GM19099 (cell line): Measurements from ENCODE around the gene ATP8A1.

Experiments
- POLR2A ChIP-seq: IDR thresholded peaks from 3 replicates; pipeline ENCODE4 v1.6.1; 2011; ENCODE audit warnings: low read depth; ENCODE audit not compliant: insufficient read length; ENCODE audit errors: extremely low read depth

The ATP8A1 gene

GRCh38 chr4:42483426-42484379 lies 173.2 kb downstream of the ATP8A1 start:
- no peak for TF ChIP-seq POLR2A

DNA sequence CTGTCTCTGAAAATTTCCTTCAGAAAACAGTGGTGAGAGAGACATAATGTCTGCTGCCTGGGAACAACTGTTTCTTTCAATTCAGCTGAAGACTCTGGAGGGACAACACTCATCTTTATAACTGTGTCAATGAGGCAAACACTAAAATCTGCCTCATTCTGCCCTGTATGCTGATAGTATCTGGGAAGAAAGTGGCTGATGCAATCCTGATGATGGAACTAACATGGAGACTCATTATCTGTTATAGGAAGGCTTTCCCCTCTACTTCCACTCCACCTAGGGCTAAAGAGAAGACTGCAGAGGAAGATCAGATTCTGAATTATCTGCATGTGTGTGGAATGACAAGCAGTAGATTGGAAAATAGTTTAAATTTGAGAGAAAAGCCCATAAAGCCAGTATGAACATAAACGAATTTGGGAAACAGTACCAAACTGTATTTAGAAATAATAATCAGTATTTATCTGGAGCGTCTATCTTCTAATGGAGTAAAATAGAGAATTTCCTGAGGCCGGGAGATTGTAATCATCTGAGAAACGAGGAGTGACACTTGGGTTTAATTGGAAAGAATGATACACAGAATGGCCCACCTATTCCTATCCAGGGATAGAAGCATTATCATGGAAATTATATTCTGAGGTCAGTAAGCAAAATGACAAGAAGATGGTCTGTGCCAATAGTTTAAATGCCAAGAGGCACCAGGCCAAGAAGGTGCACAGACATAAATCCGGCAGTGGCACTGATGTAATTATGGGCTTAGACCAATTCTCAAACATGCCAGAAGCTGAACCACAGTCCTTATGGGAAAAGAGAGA lies 174.2 kb downstream of the ATP8A1 start:
- TF ChIP-seq POLR2A: no peak

GRCh38 chr4:42480717-42481116 lies 176.2 kb downstream of the ATP8A1 start:
- TF ChIP-seq POLR2A: no peak

DNA sequence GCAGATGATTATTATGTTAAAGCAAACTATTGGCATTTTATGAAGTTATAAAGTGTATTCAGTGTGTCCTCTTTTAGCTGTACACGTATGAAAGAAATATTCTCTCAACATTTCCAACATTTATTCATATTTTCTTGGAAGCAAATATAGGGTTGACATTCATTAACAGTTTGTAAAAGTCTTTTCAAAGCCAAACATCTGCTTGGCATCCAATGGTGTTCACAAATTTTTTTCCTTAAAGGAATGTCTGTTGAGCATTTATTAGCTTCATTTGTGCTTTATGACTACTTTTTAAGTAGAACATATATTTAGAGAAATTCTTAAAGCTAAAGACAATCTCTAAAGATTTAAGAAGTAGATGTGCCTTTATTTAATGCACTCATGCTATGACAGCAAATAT lies 176.6 kb downstream of the ATP8A1 start:
- no peak for TF ChIP-seq POLR2A

GRCh38 chr4:42478946-42479345 lies 178.0 kb downstream of the ATP8A1 start:
- no peak for TF ChIP-seq POLR2A

- no peak for TF ChIP-seq POLR2A
Measured at GRCh38 chr4:42478509-42478908, 178.4 kb downstream of the ATP8A1 start.

DNA sequence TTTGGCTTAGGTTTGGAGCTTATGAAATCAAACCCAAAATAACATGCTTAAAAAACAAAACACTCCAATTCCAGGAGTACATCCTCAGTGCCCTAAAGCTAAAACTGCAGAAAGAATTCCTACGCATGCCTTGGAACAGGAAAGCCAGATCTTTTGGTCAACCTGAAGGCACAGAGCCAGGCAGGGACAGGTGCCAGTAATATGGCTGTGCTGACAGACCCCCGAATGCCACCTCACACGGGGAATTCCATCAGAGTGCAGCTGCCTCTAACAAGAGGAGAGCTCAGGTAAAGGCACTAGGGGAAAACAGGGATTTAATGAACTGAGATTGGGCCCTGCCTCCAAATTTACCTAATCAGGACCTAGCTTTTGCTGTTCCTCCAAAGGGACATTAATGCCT lies 182.5 kb downstream of the ATP8A1 start:
- TF ChIP-seq POLR2A: no peak

- TF ChIP-seq POLR2A: no peak
Measured at GRCh38 chr4:42473071-42473684, 183.7 kb downstream of the ATP8A1 start.

DNA sequence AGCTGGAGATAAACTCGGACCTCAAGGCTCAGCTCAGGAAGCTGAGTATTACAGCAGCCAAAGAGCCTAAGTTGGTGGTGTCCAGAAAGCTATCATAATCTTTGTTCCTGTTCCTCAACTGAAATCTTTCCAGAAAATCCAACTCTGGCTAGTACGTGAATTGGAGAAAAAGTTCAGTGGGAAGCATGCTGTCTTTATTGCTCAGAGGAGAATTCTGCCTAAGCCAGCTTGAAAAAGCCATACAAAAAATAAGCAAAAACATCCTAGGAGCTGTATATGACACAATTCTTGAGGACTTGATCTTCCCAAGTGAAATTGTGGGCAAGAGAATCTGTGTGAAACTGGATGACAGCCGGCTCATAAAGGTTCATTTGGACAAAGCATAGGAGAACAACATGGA lies 185.0 kb downstream of the ATP8A1 start:
- TF ChIP-seq POLR2A: no peak

DNA sequence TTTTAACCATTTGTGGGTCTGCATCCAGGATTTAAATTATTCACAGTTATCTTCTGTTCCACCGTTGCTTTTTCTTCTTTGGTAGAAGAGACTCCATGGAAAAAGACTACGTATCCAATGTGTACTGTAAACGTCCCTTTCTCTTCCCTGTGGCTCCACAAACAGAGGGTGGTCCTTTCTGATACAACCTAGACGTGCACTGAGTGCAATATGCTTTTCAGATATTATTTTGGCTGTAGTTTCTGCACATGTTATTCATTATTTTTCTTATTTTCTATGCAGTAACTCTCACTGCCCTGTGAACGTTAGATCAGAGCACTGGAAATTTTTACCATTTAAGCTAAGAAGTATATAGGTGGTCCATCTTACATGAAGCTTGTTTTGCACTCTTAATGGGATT lies 186.9 kb downstream of the ATP8A1 start:
- TF ChIP-seq POLR2A: no peak

DNA sequence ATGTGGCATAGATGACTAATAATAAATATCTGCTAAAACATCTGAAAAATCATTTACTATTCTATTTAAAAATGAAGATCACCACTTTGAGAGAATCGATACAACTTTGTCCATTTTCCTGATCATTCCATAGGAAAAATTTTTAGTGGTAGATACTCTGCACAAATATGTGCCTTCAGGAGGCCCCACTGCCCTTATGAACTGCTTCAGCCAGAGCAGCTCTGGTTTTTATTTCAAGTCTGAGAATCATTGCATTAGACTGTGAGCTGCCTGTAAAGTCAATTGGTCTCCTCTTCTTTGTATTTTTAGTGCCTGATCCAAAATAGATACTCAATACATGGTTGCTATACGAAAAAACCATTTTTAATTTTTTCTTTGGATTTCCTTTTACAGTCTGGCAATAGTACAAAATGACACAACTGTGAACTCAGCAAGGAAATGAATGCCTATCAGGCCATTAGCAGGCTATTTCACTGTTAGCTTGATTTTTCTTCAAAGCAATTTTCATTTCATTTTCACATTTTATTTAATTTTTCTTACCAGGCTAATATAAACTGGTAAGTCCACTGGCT lies 190.5 kb downstream of the ATP8A1 start:
- no peak for TF ChIP-seq POLR2A

- TF ChIP-seq POLR2A: no peak
Measured at GRCh38 chr4:42464550-42465094, 192.3 kb downstream of the ATP8A1 start.

GRCh38 chr4:42460043-42460442 lies 196.9 kb downstream of the ATP8A1 start:
- no peak for TF ChIP-seq POLR2A

DNA sequence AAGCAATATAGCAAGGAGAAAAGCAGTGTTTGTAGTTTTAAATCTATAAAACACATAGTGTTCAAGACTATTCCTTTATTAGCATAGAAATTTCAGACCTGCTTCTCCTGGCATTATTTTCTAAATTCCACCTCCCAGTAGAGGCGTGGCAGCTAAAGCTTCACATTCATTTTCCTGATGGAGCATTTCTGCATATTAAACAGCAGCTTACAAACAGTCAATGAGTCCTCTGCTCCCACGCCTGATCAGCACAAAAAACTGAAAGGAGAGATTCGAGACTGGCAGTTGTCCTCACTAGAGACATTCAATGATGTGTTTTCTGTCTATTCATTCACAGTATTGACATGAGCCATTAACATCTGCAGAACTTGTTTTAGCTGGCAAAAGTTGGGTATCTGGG lies 198.2 kb downstream of the ATP8A1 start:
- no peak for TF ChIP-seq POLR2A

- TF ChIP-seq POLR2A: no peak
Measured at GRCh38 chr4:42454755-42455420, 202.0 kb downstream of the ATP8A1 start.

DNA sequence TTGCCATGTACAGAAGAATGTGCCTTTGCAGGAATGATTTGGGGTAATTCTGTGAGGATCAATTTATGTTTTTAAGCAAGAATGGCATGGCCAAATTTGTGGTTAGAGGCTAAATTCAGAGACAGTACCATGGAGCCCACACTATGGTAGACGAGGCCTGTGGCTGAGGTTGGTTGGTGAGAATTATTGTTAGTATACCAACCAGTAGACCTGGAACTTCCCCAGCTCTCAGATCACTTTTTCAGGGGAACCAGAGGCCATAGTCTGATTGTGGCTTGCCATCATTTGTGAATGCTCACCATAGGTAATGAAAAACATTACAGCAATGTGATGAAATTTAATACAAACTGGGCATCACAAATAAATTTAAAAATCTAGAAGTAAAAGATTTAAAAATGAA lies 203.3 kb downstream of the ATP8A1 start:
- TF ChIP-seq POLR2A: no peak
